PC-3 (cell line): ENCODE data around the gene ANAPC2. TPM values are rescaled to one million over a fixed set of nuclear protein-coding genes. Genes with fewer than 3 reads are reported as not detected.
A peak's percentile ranks its signal among the peaks of the same experiment; 100 is the strongest.

Source experiments
- ATAC-seq: fragments of 200-7000 bp; cut with Tn5 transposase; 2 replicates; pipeline ENCODE4 v1.9.1; 2020; ENCODE audit warnings: mild to moderate bottlenecking, moderate library complexity
- Bru-seq: library from RNA; stranded (reverse); fragments of 400-500 nt; gene quantifications from one replicate; lab custom pipeline; 2021; lab: Mats Ljungman, UMichigan
- BruChase-seq, 2 experiments: library from RNA; stranded (reverse); fragments of 400-500 nt; gene quantifications; one replicate each; lab custom pipeline; 2021; lab: Mats Ljungman, UMichigan
- BruUV-seq: library from RNA; stranded (reverse); fragments of 400-500 nt; replicated peaks from 2 replicates; lab custom pipeline; 2021; lab: Mats Ljungman, UMichigan
- CTCF ChIA-PET: fragments of 300-600 bp; sonication (Branson Sonifier 250); formaldehyde crosslinking; loops from one replicate; lab custom pipeline; 2022; ENCODE audit warnings: antibody characterized with exemption; lab: Charles Lee
- POLR2A ChIA-PET: fragments of 300-600 bp; sonication (Branson Sonifier 250); formaldehyde crosslinking; loops from one replicate; lab custom pipeline; 2022; ENCODE audit warnings: antibody characterized with exemption; ENCODE audit not compliant: unreplicated experiment; lab: Charles Lee
- DNase-seq: peaks from one replicate; pipeline ENCODE4 v3.0.0-alpha.2; 2015
- H2AFZ ChIP-seq: fragments of 300-600 bp; sonication (generic); 2 replicates; pipeline ENCODE4 v1.6.0; 2016; ENCODE audit warnings: antibody characterized with exemption, low read length
- H3F3A ChIP-seq: fragments of 300-600 bp; sonication (generic); one replicate; pipeline ENCODE4 v1.6.0; 2017; ENCODE audit warnings: antibody characterized with exemption, low read length, control low read depth, mild to moderate bottlenecking; ENCODE audit not compliant: unreplicated experiment
- H3K27ac ChIP-seq: fragments of 300-600 bp; sonication (generic); 2 replicates; pipeline ENCODE4 v1.5.1; 2016; ENCODE audit warnings: mild to moderate bottlenecking, low read length
- H3K27me3 ChIP-seq: fragments of 300-600 bp; sonication (generic); 2 replicates; pipeline ENCODE4 v1.6.1; 2016; ENCODE audit warnings: low read length, mixed read lengths
- H3K36me3 ChIP-seq: fragments of 300-600 bp; sonication (generic); 2 replicates; pipeline ENCODE4 v1.6.1; 2016; ENCODE audit warnings: low read depth, mixed run types, low read length, mixed read lengths
- H3K4me1 ChIP-seq: fragments of 300-600 bp; sonication (generic); 2 replicates; pipeline ENCODE4 v1.5.1; 2016; ENCODE audit warnings: low read length; ENCODE audit not compliant: insufficient read depth
- H3K4me2 ChIP-seq: fragments of 300-600 bp; sonication (generic); 2 replicates; pipeline ENCODE4 v1.6.0; 2016; ENCODE audit warnings: low read length
- H3K4me3 ChIP-seq: fragments of 300-600 bp; sonication (generic); 2 replicates; pipeline ENCODE4 v1.5.1; 2016; ENCODE audit warnings: mild to moderate bottlenecking, low read length, mixed read lengths
- H3K79me2 ChIP-seq: fragments of 300-600 bp; sonication (generic); 2 replicates; pipeline ENCODE4 v1.6.1; 2017; ENCODE audit warnings: low read length, mixed read lengths
- H3K9ac ChIP-seq: fragments of 300-600 bp; sonication (generic); 2 replicates; pipeline ENCODE4 v1.6.0; 2016; ENCODE audit warnings: mild to moderate bottlenecking, low read length
- H3K9me2 ChIP-seq: fragments of 300-600 bp; sonication (generic); replicated peaks from 2 replicates; pipeline ENCODE4 v1.6.1; 2016; ENCODE audit warnings: mixed run types, low read length, mixed read lengths
- H3K9me3 ChIP-seq: fragments of 300-600 bp; sonication (generic); 2 replicates; pipeline ENCODE4 v1.6.1; 2016; ENCODE audit warnings: low read length, mixed read lengths
- H4K20me1 ChIP-seq: fragments of 300-600 bp; sonication (generic); 2 replicates; pipeline ENCODE4 v1.6.1; 2016; ENCODE audit warnings: low read length, mixed read lengths
- EZH2 ChIP-seq: fragments of 300-600 bp; sonication (generic); IDR thresholded peaks from one replicate; pipeline ENCODE4 v1.6.1; 2017; ENCODE audit warnings: antibody characterized with exemption, mild to moderate bottlenecking, low read length; ENCODE audit not compliant: unreplicated experiment
- EZH2phosphoT487 ChIP-seq: fragments of 300-600 bp; sonication (generic); IDR thresholded peaks from 2 replicates; pipeline ENCODE4 v1.6.1; 2018; ENCODE audit warnings: mild to moderate bottlenecking, antibody characterized with exemption, low read length, borderline replicate concordance
- intact Hi-C: fragments of 100-400 bp; cut with micrococcal nuclease; formaldehyde crosslinking; loops from 2 replicates; pipeline ENCODE4 v1.9.0; 2023
- long read RNA-seq: library from polyadenylated mRNA; unstranded; transcript quantifications from one replicate; pipeline ENCODE4 v2.0.0, GENCODE V29; 2021; ENCODE audit not compliant: unreplicated experiment
- total RNA-seq: library from RNA; depleted of rRNA; stranded (reverse); fragments of >200 nt; gene quantifications from 2 replicates; pipeline ENCODE4 v1.2.3, GENCODE V29; 2014; rRNA removed
- TF ChIP-seq, protein P1 (sequence below): fragments of 300-600 bp; sonication (generic); conservative IDR thresholded peaks from 2 replicates; pipeline ENCODE4 v1.5.1; 2017; ENCODE audit warnings: antibody characterized with exemption, low read depth, mild to moderate bottlenecking, low read length

ANAPC2 gene, protein sequence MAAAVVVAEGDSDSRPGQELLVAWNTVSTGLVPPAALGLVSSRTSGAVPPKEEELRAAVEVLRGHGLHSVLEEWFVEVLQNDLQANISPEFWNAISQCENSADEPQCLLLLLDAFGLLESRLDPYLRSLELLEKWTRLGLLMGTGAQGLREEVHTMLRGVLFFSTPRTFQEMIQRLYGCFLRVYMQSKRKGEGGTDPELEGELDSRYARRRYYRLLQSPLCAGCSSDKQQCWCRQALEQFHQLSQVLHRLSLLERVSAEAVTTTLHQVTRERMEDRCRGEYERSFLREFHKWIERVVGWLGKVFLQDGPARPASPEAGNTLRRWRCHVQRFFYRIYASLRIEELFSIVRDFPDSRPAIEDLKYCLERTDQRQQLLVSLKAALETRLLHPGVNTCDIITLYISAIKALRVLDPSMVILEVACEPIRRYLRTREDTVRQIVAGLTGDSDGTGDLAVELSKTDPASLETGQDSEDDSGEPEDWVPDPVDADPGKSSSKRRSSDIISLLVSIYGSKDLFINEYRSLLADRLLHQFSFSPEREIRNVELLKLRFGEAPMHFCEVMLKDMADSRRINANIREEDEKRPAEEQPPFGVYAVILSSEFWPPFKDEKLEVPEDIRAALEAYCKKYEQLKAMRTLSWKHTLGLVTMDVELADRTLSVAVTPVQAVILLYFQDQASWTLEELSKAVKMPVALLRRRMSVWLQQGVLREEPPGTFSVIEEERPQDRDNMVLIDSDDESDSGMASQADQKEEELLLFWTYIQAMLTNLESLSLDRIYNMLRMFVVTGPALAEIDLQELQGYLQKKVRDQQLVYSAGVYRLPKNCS
- total RNA-seq (21.6 and 30.2 TPM in 2 replicates), Bru-seq, nascent RNA (percentile 54 among the genes with signal in this experiment), BruChase-seq, experiment 1, labeled RNA remaining after a 6-hour chase (percentile 83 among the genes with signal in this experiment), BruChase-seq, experiment 2, labeled RNA remaining after a 2-hour chase (percentile 76 among the genes with signal in this experiment)
- long read RNA-seq, transcript ANAPC2-201 (13 exons, 2,632 nt): major isoform, 6 of 26 reads
- long read RNA-seq, partial matches to known transcripts: 15 of 26 reads
- long read RNA-seq, other reads (novel, unspliced or antisense): 5 of 26 reads

DNA sequence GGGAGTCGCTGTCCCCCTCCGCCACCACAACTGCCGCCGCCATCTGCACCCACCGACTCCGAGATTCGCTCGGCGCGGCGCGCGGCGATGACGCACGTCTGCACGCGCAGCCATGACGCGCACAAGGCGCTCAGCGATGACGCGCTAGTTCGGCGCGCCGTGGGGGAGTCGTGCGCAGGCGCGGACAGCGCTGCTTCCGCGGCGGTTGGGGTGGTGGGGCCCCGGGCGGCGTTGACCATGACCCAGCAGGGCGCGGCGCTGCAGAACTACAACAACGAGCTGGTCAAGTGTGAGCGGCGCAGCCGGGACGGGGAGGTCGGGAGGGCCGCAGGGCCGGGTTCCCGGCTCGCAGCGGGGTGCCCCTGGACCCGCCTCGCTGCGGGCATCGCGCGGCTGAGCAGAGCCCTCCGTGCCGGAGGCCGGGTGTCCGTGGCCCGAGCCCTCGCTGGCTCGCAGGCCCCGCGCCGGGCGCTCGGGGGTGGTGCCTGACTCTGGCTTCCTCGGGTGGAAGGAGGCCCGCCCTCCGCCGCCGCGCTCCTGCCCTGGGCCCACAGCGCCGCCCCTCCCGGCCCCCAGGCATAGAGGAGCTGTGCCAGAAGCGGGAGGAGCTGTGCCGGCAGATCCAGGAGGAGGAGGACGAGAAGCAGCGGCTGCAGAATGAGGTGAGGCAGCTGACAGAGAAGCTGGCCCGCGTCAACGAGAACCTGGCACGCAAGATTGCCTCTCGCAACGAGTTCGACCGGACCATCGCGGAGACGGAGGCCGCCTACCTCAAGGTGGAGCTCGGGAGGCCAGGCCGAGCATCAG lies at the start of gene ANAPC2, which contains the start of gene SSNA1:
Gene ANAPC2, minus strand, starts transcription at position 71 of the 807 bp plus-strand sequence. Its CDS starts 28 bp downstream, at position 43.
Gene SSNA1, plus strand, starts transcription at position 187 of the 807 bp plus-strand sequence. Its CDS starts 51 bp downstream, at position 238.
- H3K9ac ChIP-seq: peak within 1 kb of the TSS; percentile 93
- CTCF ChIA-PET: interaction anchor here (0.7 to 1.0 kb wide), 2 partner anchors 10 to 38 kb away, joined by 3 read pairs; partner anchors contain the start of gene RNF224
- intact Hi-C loops: loop anchor here (2.0 to 5.0 kb wide), 2 partner anchors 38 to 39 kb away; partner anchors contain the start of genes CYSRT1 and RNF224
- peaks cover 11% of the 10 kb centered on the region for H4K20me1 ChIP-seq
- H3F3A ChIP-seq: no peaks in the 10 kb centered on the region
- no peaks in the 10 kb centered on the region for H3K9me2 ChIP-seq
- no peak for TF ChIP-seq EZH2phosphoT487
- TF ChIP-seq, protein P1, sequence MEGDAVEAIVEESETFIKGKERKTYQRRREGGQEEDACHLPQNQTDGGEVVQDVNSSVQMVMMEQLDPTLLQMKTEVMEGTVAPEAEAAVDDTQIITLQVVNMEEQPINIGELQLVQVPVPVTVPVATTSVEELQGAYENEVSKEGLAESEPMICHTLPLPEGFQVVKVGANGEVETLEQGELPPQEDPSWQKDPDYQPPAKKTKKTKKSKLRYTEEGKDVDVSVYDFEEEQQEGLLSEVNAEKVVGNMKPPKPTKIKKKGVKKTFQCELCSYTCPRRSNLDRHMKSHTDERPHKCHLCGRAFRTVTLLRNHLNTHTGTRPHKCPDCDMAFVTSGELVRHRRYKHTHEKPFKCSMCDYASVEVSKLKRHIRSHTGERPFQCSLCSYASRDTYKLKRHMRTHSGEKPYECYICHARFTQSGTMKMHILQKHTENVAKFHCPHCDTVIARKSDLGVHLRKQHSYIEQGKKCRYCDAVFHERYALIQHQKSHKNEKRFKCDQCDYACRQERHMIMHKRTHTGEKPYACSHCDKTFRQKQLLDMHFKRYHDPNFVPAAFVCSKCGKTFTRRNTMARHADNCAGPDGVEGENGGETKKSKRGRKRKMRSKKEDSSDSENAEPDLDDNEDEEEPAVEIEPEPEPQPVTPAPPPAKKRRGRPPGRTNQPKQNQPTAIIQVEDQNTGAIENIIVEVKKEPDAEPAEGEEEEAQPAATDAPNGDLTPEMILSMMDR: peak; percentile 44; the same call in 1 of the 2 replicates
- ATAC-seq (peak; percentile 75), DNase-seq (peak; percentile 91)
- H3K9me3 ChIP-seq: no peaks in the 10 kb centered on the region
- H3K4me1 ChIP-seq: peaks cover 25% of the 10 kb centered on the region
- no TSS peak for BruUV-seq
- no peaks in the 10 kb centered on the region for H3K36me3 ChIP-seq
- H3K79me2 ChIP-seq: peaks cover 40% of the 10 kb centered on the region
- H2AFZ ChIP-seq: peak within 1 kb of the TSS; percentile 86
- POLR2A ChIA-PET: interaction anchor here (0.6 to 0.8 kb wide), 3 partner anchors 10 to 52 kb away, joined by 3 to 19 read pairs (median 4); partner anchors contain the start of gene TUBB4B
- peak within 1 kb of the TSS; percentile 99 for H3K4me3 ChIP-seq
- H3K27ac ChIP-seq: peak within 1 kb of the TSS; percentile 92
- H3K4me2 ChIP-seq: peak within 1 kb of the TSS; percentile 96
- no peaks in the 10 kb centered on the region for H3K27me3 ChIP-seq

DNA sequence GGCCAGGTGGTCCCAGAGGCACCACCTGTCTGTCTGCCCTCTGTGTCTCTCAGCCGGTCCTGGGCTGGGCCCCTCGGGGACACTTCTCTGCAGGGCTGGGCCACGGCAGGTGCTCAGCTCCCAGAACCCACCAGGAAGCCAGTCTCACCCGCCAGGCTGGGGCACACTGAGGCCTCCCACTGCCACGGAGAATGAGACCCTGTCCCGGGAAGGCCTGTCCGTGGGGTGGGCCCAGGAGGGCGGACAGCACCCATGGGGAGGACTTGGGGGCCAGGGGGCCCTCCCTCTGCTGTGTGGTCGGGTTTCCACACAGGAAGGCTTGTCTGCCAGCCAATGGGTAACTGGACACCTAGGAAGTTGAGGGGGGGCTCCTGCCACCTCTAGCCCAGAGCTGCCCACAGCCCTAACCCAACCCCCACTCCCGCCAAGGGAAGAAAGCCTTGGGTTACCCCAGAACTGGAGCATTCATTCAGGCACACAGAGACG lies 48.6 kb upstream of the ANAPC2 start:
- Histone ChIP-seq H3F3A (no peaks in the 10 kb centered on the region), H4K20me1 (peaks cover 4% of the 10 kb centered on the region), H3K79me2 (peaks cover 30% of the 10 kb centered on the region), H3K27me3 (no peaks in the 10 kb centered on the region), H3K9me3 (no peaks in the 10 kb centered on the region), H3K27ac (no peak overlapping the region), H3K36me3 (peaks cover 4% of the 10 kb centered on the region), H3K9me2 (no peaks in the 10 kb centered on the region), H3K4me3 (no peak overlapping the region), H2AFZ (no peak overlapping the region), H3K9ac (no peak overlapping the region), H3K4me2 (no peak overlapping the region), H3K4me1 (peaks cover 22% of the 10 kb centered on the region)
- intact Hi-C loops: no loop called here
- ATAC-seq (no peak), DNase-seq (no peak)
- ChIA-PET CTCF (interaction anchor here (0.5 to 1.0 kb wide), 5 partner anchors 10 to 166 kb away, joined by 3 to 8 read pairs (median 4); partner anchors contain the start of gene RNF224), POLR2A (no interaction called here)
- TF ChIP-seq, protein P1: no peak
- no peak for TF ChIP-seq EZH2phosphoT487
- no peak for TF ChIP-seq EZH2
- BruUV-seq: no TSS peak
